GM12891 (cell line): ENCODE measurements around the gene DNMT3B.

Source experiments
- POLR2A ChIP-seq: IDR thresholded peaks from 2 replicates; pipeline ENCODE4 v1.6.1; 2011; ENCODE audit warnings: low read depth, low read length, control low read depth
- POLR2AphosphoS5 ChIP-seq: IDR thresholded peaks from 2 replicates; pipeline ENCODE4 v1.6.1; 2011; ENCODE audit warnings: low read depth, low read length, control low read depth

GRCh38 chr20:32761831-32762753, at the start of gene DNMT3B:
- TF ChIP-seq POLR2A (no peak), POLR2AphosphoS5 (no peak)
